ENCODE results near the gene KCNH5. TPM values are rescaled to one million over a fixed set of nuclear protein-coding genes. Genes with fewer than 3 reads are reported as not detected.

Gene KCNH5
- total RNA-seq, 4 donors from 2014 or later = not detected

DNA sequence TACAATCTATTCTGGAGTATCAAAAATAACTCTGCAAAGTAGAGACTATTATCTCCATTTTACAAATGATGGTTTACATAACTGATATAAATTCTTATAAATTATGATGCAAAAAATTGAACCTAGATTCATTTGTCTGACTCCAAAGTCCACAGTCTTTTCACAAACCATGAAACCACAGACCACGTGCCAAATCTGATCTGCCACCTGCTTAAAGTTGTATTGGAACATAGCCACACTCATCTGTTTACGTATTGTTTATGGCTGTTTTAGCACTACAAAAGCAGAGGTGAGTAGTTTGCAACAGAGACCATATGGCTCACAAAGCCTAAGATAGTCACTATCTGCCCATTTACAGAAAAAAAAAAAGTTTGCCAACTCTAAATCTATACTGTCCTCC is 105.3 kb downstream of the KCNH5 start:
- H3K36me3 ChIP-seq = no peaks in the 10 kb centered on the region
- TF ChIP-seq POLR2A (IDR thresholded peaks at IDR 0.05) = no peak
- TF ChIP-seq, protein P1, sequence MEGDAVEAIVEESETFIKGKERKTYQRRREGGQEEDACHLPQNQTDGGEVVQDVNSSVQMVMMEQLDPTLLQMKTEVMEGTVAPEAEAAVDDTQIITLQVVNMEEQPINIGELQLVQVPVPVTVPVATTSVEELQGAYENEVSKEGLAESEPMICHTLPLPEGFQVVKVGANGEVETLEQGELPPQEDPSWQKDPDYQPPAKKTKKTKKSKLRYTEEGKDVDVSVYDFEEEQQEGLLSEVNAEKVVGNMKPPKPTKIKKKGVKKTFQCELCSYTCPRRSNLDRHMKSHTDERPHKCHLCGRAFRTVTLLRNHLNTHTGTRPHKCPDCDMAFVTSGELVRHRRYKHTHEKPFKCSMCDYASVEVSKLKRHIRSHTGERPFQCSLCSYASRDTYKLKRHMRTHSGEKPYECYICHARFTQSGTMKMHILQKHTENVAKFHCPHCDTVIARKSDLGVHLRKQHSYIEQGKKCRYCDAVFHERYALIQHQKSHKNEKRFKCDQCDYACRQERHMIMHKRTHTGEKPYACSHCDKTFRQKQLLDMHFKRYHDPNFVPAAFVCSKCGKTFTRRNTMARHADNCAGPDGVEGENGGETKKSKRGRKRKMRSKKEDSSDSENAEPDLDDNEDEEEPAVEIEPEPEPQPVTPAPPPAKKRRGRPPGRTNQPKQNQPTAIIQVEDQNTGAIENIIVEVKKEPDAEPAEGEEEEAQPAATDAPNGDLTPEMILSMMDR (IDR thresholded peaks at IDR 0.05) = no peak
- no peaks in the 10 kb centered on the region for H3K9me3 ChIP-seq
- DNase-seq = no peak
- no peak overlapping the region for H3K4me3 ChIP-seq
- H3K27ac ChIP-seq = no peak overlapping the region
- H3K4me1 ChIP-seq = no peaks in the 10 kb centered on the region
- H3K27me3 ChIP-seq = no peaks in the 10 kb centered on the region

DNA sequence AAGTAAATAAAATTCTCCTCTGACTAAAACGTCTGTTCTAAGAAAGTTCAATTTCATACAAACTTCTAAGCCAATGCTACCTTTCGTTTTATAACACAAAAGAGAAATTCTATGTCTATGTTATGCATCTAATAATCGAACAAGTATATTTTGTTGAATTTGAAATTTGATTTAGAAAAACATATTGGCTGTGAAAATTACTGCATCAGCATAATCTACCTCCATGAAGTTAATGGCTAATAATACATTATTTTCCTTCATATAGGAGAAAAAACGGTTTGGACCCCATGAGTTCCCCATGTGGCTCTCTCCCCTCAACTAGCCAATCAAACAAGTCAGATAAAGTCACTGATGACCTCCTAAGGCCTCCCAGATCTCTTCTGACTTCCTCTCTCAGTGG is 106.5 kb downstream of the KCNH5 start:
- no peaks in the 10 kb centered on the region for H3K9me3 ChIP-seq
- H3K4me1 ChIP-seq = no peaks in the 10 kb centered on the region
- H3K27me3 ChIP-seq = no peaks in the 10 kb centered on the region
- no peak overlapping the region for H3K4me3 ChIP-seq
- TF ChIP-seq, protein P1 (IDR thresholded peaks at IDR 0.05) = no peak
- no peak for TF ChIP-seq POLR2A (IDR thresholded peaks at IDR 0.05)
- H3K36me3 ChIP-seq = no peaks in the 10 kb centered on the region
- no peak for DNase-seq
- H3K27ac ChIP-seq = no peak overlapping the region

DNA sequence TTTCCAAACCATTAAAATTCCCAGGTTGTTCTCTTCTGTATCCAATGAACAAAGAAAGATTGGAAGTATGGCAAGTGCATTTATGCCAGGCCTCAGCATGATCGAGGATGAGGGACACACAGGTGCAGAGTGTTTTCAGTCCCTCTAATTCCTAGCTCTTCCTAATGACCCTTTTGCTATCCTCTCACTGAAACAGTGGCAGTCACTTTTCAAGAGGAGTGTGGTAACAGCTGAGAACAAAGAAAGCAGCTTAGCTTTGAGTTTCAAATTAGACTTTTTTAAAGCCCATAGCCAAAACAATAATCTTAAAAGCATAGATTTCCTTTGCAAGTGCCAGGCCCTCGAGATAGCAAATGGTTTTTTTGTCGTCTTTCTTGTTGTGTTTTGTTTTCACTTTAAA is 110.8 kb downstream of the KCNH5 start:
- DNase-seq = no peak
- TF ChIP-seq, protein P1 (IDR thresholded peaks at IDR 0.05) = no peak
- TF ChIP-seq POLR2A (IDR thresholded peaks at IDR 0.05) = no peak
- Histone ChIP-seq H3K4me3 (no peak overlapping the region), H3K4me1 (no peaks in the 10 kb centered on the region), H3K27me3 (no peaks in the 10 kb centered on the region), H3K36me3 (no peaks in the 10 kb centered on the region), H3K9me3 (no peaks in the 10 kb centered on the region), H3K27ac (no peak overlapping the region)

DNA sequence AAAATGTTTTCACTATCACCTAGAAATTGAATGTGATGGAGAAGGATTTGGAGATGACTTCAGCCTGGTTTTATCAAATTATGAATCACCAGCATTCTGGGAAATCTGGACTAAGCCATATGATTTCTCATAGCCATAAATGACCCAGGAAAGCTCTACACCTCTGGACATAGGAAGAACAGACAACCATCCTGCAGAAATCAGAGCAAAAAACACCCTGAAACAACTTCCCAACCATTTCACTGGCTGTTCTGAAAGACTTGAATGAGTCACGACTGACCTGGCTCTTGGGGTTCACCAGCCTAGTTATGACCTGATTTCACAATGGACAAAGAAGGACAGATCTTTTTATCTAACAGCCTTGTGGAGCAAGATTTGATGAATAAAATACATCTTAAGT is 123.8 kb downstream of the KCNH5 start:
- Histone ChIP-seq H3K27ac (no peak overlapping the region), H3K9me3 (no peaks in the 10 kb centered on the region), H3K4me3 (no peak overlapping the region), H3K27me3 (no peaks in the 10 kb centered on the region), H3K36me3 (no peaks in the 10 kb centered on the region), H3K4me1 (no peaks in the 10 kb centered on the region)
- no peak for TF ChIP-seq POLR2A (IDR thresholded peaks at IDR 0.05)
- TF ChIP-seq, protein P1 (IDR thresholded peaks at IDR 0.05) = no peak
- DNase-seq = no peak

DNA sequence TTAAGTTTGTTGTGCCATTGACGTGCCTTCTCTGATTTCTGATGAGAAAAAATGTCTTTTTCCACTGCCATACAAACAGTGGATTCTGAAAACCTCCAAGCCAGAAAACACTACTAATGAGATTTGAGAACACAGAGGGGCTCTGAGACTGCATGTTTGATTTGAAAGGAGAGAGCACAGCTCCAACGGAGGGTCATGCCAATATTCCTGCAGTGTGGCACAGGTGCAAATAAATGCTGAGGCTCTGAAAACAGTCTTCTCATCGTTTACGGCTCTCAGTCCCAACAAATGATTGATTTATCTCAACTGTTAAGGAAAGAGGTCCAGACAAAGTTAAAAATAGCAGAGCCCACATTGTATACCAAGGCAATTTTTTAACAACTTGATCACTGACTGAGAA is 128.7 kb downstream of the KCNH5 start:
- no peak for TF ChIP-seq POLR2A (IDR thresholded peaks at IDR 0.05)
- TF ChIP-seq, protein P1 (IDR thresholded peaks at IDR 0.05) = no peak
- DNase-seq = no peak
- Histone ChIP-seq H3K4me1 (no peaks in the 10 kb centered on the region), H3K27me3 (no peaks in the 10 kb centered on the region), H3K36me3 (no peaks in the 10 kb centered on the region), H3K4me3 (no peak overlapping the region), H3K9me3 (no peaks in the 10 kb centered on the region), H3K27ac (no peak overlapping the region)

DNA sequence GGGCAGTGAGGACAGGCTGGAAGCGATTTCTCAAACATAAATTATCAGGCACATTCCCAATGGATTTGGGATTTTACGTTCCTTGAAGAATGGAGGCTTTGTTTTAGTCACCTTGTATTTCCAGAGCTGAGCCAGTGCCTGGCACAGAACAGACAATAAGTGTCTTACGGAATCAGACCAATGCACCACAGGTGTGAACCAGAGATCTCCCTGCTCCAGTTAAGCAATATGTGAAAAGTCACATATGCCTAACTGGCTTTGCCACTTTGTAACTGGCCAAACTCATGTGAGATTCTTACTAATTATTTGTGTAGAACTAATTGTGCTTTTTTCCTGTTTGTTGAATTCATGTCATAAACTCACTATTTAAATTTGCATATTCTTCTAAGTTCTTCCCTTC is 130.4 kb downstream of the KCNH5 start:
- no peaks in the 10 kb centered on the region for H3K27me3 ChIP-seq
- no peak overlapping the region for H3K4me3 ChIP-seq

More for the DNA sequence above, 130.4 kb downstream of the KCNH5 start:
- DNase-seq = no peak
- no peaks in the 10 kb centered on the region for H3K4me1 ChIP-seq
- no peaks in the 10 kb centered on the region for H3K9me3 ChIP-seq
- H3K36me3 ChIP-seq = no peaks in the 10 kb centered on the region
- TF ChIP-seq, protein P1 (IDR thresholded peaks at IDR 0.05) = no peak
- TF ChIP-seq POLR2A (IDR thresholded peaks at IDR 0.05) = no peak
- H3K27ac ChIP-seq = no peak overlapping the region
